SHP77 treated with DMSO at 0.1 percent for 48 hours (cell line): Measurements from ENCODE around the gene ADAMTS19.
A peak's percentile ranks its signal among the peaks of the same experiment; 100 is the strongest.
"Not testable (repeated sequence)": the region's sequence is repeated elsewhere in the genome, so short reads cannot be mapped to it uniquely, and the experiment has no call there.

Experiments used
- DNase-seq: peaks from one replicate; lab custom pipeline; 2025; lab: John Stamatoyannopoulos, UW

The ADAMTS19 gene

DNA sequence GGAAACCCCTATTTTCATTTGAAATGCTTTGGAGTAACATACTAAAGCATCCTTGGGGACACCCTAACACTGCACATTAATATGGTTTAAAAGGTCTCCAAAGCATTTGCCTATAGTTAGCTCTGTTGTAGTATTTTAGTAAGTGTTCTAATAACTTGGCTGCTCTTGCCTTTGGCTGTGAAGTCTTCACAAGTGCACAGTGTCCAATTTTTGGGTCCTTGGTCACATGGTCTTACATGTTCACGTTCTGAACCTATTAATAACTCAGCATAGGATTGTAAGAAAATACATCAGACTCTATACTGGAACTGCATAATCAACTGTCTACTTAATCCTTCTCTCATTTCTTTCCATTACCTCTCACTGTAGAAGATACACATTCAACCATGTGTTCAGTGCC lies 17.4 kb downstream of the ADAMTS19 start:
- DNase-seq = no peak

- no peak for DNase-seq
Measured at GRCh38 chr5:129481161-129481560, 21.1 kb downstream of the ADAMTS19 start.

DNA sequence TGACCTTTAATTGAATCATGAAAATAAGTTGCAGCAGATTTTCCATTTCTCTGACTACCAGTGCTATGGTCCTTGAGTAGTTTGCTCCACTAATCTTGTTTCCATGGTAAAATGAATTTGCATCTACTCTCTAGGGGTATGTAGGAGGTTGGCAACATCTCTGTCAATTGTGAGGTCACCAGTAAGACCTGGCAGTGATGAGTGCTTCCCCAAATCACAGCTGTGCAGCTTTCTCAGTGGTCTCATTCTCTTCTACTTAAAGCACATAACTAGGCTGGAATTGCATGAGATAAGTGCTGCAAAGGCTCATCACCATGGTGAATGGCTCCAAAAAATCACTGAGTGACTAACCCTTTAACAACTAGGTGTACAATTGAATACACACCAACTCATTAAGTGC lies 36.3 kb downstream of the ADAMTS19 start:
- no peak for DNase-seq

- no peak for DNase-seq
Measured at GRCh38 chr5:129496864-129497595, 36.9 kb downstream of the ADAMTS19 start.

- no peak for DNase-seq
Measured at GRCh38 chr5:129499208-129499852, 39.2 kb downstream of the ADAMTS19 start.

DNA sequence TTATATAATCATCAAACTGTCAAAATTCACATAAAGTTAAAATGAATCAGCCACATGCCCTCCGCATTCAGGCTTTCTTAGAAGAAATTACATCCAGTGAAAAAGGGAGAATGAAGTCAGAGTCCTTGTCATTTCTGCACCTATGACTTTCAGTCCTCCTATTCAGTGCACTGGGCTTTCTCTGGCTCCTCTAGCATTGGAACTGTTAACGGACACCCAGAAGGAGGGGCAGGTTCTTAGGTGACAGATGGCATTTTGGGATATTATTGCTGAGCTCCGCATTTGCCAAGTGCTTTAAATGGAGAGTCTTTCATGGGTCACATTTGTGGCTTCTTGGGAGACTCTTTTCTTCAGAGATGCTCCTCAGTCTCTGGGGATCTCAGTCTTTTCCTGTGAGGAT lies 40.0 kb downstream of the ADAMTS19 start:
- DNase-seq = no peak

DNA sequence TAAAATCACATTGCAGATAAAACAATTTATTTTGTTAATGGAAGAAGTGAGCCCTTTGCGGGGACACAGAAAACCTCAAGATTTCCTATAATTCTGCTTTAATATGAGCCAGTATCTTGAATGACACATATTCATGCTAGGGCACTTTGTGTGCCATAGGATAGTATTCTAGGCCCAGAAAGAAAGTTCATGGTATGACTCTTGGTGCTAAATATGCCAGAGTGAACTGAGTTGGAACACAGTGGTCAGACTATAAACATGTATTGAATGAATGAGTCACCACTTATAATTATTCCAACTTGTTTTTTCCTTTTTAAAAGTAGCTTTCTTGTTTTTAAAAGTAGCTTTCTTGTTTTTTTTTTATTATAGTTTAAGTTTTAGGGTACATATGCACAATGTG lies 46.0 kb downstream of the ADAMTS19 start:
- no peak for DNase-seq

GRCh38 chr5:129506950-129507349 lies 46.9 kb downstream of the ADAMTS19 start:
- no peak for DNase-seq

DNA sequence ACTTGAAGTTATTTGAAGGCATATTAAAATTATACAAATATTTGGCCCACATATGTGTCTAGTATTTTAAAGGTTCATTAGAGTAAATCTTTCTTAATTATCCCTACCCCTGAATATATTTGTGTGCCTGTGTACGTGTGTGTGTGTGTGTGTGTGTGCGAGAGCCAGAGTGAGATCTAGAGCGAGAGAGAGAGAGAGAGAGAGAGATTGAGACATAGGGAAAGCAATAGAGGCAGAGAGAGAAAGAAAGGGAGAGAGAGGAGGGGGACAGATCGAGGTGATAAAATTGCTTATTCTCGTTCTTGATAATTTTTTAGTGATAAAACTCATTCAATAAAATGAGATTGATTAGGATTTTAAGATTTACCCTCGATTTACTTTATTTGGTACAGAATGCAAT lies 47.4 kb downstream of the ADAMTS19 start:
- DNase-seq = no peak

DNA sequence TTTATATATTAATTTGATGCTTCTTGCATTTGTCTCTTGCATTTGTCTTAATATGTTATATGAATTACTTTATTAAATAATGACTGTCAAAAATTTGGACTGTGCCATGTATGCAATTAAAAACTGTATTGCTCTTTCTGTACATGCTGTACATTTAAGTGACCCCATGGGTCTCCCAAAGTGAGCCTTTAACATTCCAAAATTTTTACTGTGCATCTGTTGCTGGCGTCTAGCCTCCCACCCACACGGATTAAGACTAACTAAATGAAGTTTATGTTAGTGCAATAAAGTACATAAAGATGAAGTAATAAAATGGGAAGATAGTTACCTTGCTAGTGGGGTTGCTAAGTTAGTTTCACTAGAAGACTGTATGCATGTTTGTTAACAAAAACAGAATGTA lies 48.5 kb downstream of the ADAMTS19 start:
- DNase-seq = no peak

- DNase-seq = no peak
Measured at GRCh38 chr5:129509363-129509975, 49.4 kb downstream of the ADAMTS19 start.

- DNase-seq = no peak
Measured at GRCh38 chr5:129511291-129511690, 51.2 kb downstream of the ADAMTS19 start.

DNA sequence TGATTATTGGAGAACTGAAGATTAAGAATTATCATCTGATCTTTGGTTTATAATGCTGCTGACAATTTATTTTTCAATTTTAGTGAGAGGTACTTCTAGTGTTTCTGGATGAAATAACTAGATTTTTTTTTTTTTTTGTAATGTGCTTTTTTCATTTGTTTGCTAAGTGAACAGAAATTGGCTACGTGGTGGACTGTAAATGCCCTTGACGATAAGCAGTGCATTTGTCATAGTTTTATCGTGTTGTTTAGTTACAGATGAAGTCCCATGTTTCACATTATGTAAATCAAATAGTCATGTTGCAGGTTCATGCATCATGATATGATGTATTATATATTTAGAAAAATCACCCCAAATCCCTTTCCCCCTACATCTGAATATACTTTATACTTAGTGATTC lies 81.0 kb downstream of the ADAMTS19 start:
- no peak for DNase-seq

GRCh38 chr5:129541648-129542251 lies 81.7 kb downstream of the ADAMTS19 start:
- DNase-seq = peak; percentile 1

GRCh38 chr5:129547137-129547536 lies 87.0 kb downstream of the ADAMTS19 start:
- no peak for DNase-seq

DNA sequence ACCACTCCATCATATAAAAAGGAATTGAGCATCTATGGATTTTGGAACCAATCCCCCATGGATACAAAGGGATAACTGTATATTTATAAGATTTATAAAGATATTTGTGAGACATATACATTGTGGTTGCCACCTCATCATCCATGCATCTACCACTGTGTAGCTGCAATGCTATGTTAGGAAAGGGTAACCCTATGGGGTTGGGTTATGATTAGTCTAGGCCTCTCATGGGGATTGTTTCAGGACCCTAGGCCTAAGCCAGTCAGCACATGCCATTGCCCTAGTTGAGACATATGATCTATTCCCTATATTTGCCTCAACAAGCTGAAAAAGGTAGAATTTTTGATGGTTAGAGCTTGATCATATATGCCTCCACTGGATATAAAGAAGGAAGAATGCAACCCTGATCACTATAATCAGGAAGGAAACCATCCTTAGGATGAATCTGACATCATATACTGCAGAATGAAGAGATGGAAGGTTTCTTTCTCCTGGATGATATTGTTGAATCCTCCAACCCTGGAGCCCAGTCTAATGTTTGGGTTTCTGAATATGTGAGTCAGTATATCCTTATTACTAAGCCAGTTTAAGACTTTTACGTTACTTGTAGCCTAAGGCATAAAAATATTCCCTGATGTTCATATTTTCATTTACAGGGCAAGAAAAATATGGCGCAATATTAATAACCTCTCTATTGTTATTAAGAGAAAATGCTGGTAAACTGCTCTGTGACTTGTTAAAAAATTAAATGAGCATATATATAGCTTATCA lies 94.2 kb downstream of the ADAMTS19 start:
- DNase-seq = no peak

- DNase-seq = no peak
Measured at GRCh38 chr5:129563585-129563984, 103.5 kb downstream of the ADAMTS19 start.

DNA sequence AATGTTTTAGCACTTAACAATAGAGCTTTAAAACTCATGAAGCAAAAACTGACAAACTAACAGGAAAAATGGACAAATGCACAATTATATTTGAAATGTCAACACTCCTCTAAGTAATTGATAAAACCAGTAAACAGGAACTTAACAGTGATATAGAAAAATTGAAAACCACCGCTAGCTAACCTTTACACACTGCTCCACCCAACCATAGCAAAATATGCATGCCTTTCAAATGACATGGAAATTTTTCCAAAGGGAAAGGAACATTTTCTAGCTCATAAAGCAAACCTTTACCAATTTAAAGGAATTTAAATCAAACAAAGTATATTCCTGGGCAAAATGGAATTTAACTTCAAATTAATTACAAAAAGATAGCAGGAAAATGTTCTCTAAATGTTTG lies 109.2 kb downstream of the ADAMTS19 start:
- DNase-seq = no peak

- DNase-seq = no peak
Measured at GRCh38 chr5:129572060-129572459, 112.0 kb downstream of the ADAMTS19 start.

DNA sequence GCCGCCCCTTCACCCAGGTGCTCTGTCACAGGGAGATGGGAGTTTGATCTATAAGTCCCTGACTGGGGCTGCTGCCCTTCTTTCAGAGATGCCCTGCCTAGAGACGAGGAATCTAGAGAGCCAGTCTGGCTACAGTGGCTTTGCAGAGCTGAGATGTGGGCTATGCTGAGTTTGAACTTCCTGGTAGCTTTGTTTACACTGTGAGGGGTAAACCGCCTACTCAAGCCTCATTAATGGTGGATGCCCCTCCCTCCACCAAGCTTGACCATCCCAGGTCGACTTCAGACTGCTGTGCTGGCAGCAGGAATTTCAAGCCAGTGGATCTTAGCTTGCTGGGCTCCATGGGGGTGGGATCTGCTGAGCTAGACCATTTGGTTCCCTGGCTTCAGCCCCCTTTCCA lies 124.4 kb downstream of the ADAMTS19 start:
- not testable (repeated sequence) for DNase-seq

DNA sequence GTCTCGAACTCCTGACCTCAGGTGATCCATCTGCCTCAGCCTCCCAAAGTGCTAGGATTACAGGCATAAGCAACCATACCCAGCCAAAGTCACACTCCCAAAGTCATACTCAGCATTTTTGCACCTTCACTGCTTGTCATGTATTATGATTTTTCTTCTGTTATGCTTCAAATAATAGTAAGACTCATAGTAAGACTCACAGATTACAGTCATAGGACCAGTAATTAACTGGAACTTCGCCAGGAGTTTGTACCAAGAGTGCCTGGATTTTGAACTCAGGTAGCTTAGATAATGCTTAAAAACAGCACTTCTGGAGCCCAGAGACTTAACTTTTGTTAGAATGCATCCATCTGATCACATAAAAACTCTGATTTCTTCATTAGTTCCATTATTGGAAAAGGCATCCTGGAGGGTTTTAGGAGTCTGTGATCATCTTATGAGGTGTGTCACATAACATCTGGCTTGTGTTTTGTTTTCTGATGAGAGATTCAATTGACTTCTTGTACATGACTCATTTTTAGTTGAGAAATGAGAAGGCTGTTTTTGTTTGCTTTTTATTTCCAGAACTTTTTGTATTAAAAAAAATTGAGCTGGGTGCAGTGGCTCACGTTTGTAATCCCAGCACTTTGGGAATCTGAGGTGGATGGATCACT lies 131.5 kb downstream of the ADAMTS19 start:
- DNase-seq = no peak

DNA sequence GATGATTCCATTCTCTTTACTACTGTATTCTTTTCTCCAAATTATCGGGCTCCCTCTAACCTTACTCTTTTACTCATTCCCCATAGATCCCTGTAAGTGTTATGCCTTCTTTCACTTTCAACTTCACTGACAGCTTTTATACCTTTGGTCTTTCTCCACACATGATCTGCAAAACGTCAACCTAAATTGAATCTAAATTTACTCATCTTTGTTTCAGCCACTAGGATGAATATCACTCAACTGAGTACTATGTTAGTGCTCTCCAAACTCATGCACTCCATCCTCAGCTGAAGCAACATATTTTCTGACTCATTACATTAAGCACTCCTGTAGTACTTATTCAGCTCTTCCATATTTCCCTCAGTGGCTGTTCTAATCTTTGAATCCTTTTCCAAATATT lies 133.4 kb downstream of the ADAMTS19 start:
- no peak for DNase-seq
